ENCODE measurements around the gene TELO2.

DNA sequence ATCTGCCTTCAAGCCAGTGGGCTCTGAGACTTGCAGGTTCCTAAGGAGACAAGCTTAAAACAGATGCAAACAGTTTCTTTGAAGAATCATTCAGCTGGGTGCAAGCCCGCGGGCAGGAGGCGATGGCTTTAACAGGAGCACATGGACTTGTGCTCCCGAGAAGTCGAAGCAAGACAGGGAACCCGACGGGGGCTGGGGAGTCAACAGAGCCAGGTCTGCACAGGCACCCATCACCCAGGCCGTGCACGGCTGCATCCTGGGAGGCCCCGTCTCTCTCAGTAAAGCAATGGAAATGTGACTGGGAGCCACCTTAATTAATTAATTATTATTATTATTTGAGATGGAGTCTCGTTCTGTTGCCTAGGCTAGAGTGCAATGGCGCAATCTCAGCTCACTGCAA, 4.1 kb upstream of the TELO2 start:
- TF ChIP-seq, protein P1, sequence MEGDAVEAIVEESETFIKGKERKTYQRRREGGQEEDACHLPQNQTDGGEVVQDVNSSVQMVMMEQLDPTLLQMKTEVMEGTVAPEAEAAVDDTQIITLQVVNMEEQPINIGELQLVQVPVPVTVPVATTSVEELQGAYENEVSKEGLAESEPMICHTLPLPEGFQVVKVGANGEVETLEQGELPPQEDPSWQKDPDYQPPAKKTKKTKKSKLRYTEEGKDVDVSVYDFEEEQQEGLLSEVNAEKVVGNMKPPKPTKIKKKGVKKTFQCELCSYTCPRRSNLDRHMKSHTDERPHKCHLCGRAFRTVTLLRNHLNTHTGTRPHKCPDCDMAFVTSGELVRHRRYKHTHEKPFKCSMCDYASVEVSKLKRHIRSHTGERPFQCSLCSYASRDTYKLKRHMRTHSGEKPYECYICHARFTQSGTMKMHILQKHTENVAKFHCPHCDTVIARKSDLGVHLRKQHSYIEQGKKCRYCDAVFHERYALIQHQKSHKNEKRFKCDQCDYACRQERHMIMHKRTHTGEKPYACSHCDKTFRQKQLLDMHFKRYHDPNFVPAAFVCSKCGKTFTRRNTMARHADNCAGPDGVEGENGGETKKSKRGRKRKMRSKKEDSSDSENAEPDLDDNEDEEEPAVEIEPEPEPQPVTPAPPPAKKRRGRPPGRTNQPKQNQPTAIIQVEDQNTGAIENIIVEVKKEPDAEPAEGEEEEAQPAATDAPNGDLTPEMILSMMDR (IDR thresholded peaks at IDR 0.05; ENCODE audit: low read depth, low read length), result no peak
- no peak for TF ChIP-seq EZH2phosphoT487 (IDR thresholded peaks at IDR 0.05; ENCODE audit: low read depth)
